Adrenal gland (tissue), 5 donors: Measurements from ENCODE around the gene DDX46.

ENCODE experiments used
- CTCF ChIP-seq, 6 experiments: fragments of 450-650 bp in 4 of 6; fragments of 200-600 bp in 2 of 6; sonication (generic) in 1 of 6; IDR thresholded peaks; 1 replicate in 5 of 6; 2 replicates in 1 of 6; pipeline versions ENCODE4 v1.5.1 to v1.8.0; 2016 to 2021; ENCODE audit warnings: antibody characterized with exemption in 6 of 6, mild to moderate bottlenecking in 2 of 6, moderate library complexity in 1 of 6
- POLR2A ChIP-seq, 2 donors: fragments of 450-650 bp; IDR thresholded peaks; one replicate each; pipeline ENCODE4 v1.6.1; 2017; ENCODE audit warnings: antibody characterized with exemption in 2 of 2, mild to moderate bottlenecking in 2 of 2, moderate library complexity in 1 of 2
- donor health status: DM: no; HTN: no; CAD: no.

GRCh38 chr5:134738963-134739661 lies 19.5 kb upstream of the DDX46 start:
- TF ChIP-seq CTCF (IDR thresholded peaks at IDR 0.05) (peak in 4 of 6 experiments; percentile 3 to 40 (median 23)), POLR2A (IDR thresholded peaks at IDR 0.05) (peak in 1 of 2 donors; percentile 19)
